Measurements from ENCODE around the gene SORCS3.
A peak's percentile ranks its signal among the peaks of the same experiment; 100 is the strongest.

The SORCS3 gene

GRCh38 chr10:104614245-104614831, 26.8 kb upstream of the SORCS3 start:
- peak; percentile 53 for TF ChIP-seq CTCF (IDR thresholded peaks at IDR 0.05; ENCODE audit: low read depth, low read length, missing control alignments)
- DNase-seq (ENCODE audit: extremely low read depth, low read depth) = no peak
- H3K4me3 ChIP-seq (replicated peaks; ENCODE audit: low read depth, low read length) = no peak overlapping the region

DNA sequence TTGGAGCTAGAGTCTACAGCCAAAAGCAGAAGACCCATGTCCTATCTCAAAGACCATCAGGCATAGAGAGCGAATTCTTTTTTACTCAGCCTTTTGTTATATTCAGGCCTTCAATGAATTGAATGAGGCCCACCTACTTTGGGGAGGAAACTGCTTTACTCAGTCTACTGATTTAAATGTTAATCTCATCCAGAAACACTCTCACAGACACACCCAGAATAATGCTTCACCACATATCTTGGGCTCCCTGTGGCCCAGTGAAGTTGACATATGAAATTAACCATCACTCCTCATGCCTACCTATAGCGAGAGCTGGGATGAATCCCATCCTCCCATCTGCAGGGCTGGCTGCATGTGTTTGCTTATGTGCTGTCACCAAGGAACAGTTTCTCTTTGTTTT, 26.0 kb upstream of the SORCS3 start:
- H3K4me3 ChIP-seq (replicated peaks; ENCODE audit: low read depth, low read length) = no peak overlapping the region
- DNase-seq (ENCODE audit: extremely low read depth, low read depth) = no peak
- no peak for TF ChIP-seq CTCF (IDR thresholded peaks at IDR 0.05; ENCODE audit: low read depth, low read length, missing control alignments)

DNA sequence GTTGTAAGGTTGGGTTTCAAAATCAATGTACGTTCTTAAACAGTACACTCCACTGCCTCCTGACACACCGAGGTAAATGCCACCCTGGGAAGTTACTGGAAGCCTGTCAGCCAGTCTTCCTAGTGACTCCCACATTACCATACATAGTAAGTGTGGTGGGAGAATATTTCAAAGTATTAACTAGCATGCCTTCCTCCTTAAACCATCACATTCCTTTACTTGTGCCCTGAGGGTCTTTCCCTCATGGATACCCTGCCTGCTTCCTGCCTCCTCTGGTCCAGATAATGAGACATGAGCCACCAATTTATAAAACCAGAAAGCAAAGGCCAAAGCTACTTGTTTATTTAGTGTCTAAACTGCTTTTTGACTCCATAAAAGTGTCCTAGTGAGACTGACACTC, 23.3 kb upstream of the SORCS3 start:
- TF ChIP-seq CTCF (IDR thresholded peaks at IDR 0.05; ENCODE audit: low read depth, low read length, missing control alignments) = no peak
- H3K4me3 ChIP-seq (replicated peaks; ENCODE audit: low read depth, low read length) = no peak overlapping the region
- no peak for DNase-seq (ENCODE audit: extremely low read depth, low read depth)

DNA sequence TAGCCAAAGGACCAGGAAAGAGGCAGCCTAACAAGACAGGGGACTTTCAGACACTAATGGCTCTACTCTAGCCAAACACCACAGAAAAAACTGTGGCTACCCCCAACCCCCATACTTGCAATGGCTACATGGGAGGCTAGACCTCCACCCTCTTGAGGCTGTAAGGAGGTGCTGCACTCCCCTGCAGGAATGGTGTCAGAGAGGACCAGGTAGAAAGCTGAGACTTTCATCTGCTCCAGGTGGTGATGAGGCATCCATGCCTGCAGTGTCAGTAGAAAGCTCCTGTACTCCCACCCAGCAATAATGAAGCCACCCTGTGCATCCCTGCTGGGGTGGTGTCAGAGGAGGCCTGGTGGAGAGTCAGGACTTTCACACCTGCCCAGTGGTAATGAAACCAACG, 18.9 kb upstream of the SORCS3 start:
- no peak for DNase-seq (ENCODE audit: extremely low read depth, low read depth)
- H3K4me3 ChIP-seq (replicated peaks; ENCODE audit: low read depth, low read length) = no peak overlapping the region

DNA sequence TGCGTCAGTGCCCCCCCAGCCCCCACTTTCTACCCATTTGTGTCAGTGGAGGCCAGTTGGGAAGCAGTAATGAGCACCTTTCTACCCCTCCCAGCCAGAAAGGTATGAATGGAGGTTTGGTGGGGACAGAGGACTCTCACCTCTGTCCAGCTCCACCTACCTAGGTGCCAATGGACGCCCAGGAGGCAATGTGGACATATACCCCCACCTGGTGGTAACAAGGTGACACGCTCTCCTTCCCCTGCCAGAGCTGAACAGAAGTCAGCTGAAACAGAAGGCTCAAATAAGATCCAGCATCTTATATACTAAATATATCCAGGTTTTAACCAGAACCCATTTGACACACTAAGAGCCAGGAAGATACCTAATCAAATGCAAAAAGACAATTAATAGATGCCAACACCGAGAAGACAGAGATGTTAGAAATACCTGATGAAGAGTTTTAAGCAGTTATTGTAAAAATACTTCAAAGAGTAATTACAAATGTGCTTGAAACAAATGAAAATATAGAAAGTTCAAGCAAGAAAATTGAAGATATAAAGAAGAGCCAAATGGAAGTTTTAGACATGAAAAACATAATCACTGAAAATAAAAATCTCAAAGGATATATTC, 18.4 kb upstream of the SORCS3 start:
- no peak overlapping the region for H3K4me3 ChIP-seq (replicated peaks; ENCODE audit: low read depth, low read length)
- TF ChIP-seq CTCF (IDR thresholded peaks at IDR 0.05; ENCODE audit: low read depth, low read length, missing control alignments) = peak; percentile 53
- DNase-seq (ENCODE audit: extremely low read depth, low read depth) = no peak

More for the DNA sequence above, 18.9 kb upstream of the SORCS3 start:
- no peak for TF ChIP-seq CTCF (IDR thresholded peaks at IDR 0.05; ENCODE audit: low read depth, low read length, missing control alignments)

GRCh38 chr10:104630731-104631130, 10.4 kb upstream of the SORCS3 start:
- no peak for DNase-seq (ENCODE audit: extremely low read depth, low read depth)
- H3K4me3 ChIP-seq (replicated peaks; ENCODE audit: low read depth, low read length) = no peak overlapping the region
- no peak for TF ChIP-seq CTCF (IDR thresholded peaks at IDR 0.05; ENCODE audit: low read depth, low read length, missing control alignments)

GRCh38 chr10:104631946-104632345, 9.1 kb upstream of the SORCS3 start:
- no peak for TF ChIP-seq CTCF (IDR thresholded peaks at IDR 0.05; ENCODE audit: low read depth, low read length, missing control alignments)
- no peak for DNase-seq (ENCODE audit: extremely low read depth, low read depth)
- no peak overlapping the region for H3K4me3 ChIP-seq (replicated peaks; ENCODE audit: low read depth, low read length)

Data from HFF-Myc (cell line).